ENCODE measurements around the gene AP4S1.
A peak's percentile ranks its signal among the peaks of the same experiment; 100 is the strongest.
"Not testable (repeated sequence)": the region's sequence is repeated elsewhere in the genome, so short reads cannot be mapped to it uniquely, and the experiment has no call there.

The AP4S1 gene

GRCh38 chr14:31042300-31042699, 16.9 kb downstream of the AP4S1 start:
- Mint-ChIP-seq H3K9me3 (no peaks in the 10 kb centered on the region), H3K27me3 (ENCODE audit: low read depth, poor library complexity) (no peaks in the 10 kb centered on the region), H3K36me3 (ENCODE audit: low read depth) (peaks cover 7% of the 10 kb centered on the region), H3K27ac (peak overlapping the region; percentile 81), H3K4me3 (no peak overlapping the region), H3K4me1 (no peaks in the 10 kb centered on the region)
- TF ChIP-seq CTCF (IDR thresholded peaks at IDR 0.05), result no peak
- DNase-seq, result no peak

- H3K27me3 Mint-ChIP-seq (ENCODE audit: low read depth, poor library complexity); H3K4me3 Mint-ChIP-seq; H3K4me1 Mint-ChIP-seq; H3K36me3 Mint-ChIP-seq (ENCODE audit: low read depth); H3K27ac Mint-ChIP-seq; H3K9me3 Mint-ChIP-seq; DNase-seq: not testable (repeated sequence)
These were observed 17.4 kb downstream of the AP4S1 start for GRCh38 chr14:31042893-31043292.

GRCh38 chr14:31043379-31043778, 17.9 kb downstream of the AP4S1 start:
- Mint-ChIP-seq H3K9me3 (no peaks in the 10 kb centered on the region), H3K27ac (no peak overlapping the region), H3K4me1 (no peaks in the 10 kb centered on the region), H3K27me3 (ENCODE audit: low read depth, poor library complexity) (no peaks in the 10 kb centered on the region), H3K36me3 (ENCODE audit: low read depth) (peaks cover 5% of the 10 kb centered on the region), H3K4me3 (no peak overlapping the region)
- TF ChIP-seq CTCF (IDR thresholded peaks at IDR 0.05), result no peak
- no peak for DNase-seq

- no peak overlapping the region for H3K27ac Mint-ChIP-seq
- TF ChIP-seq CTCF (IDR thresholded peaks at IDR 0.05), result no peak
- DNase-seq, result no peak
- no peaks in the 10 kb centered on the region for H3K9me3 Mint-ChIP-seq
- peaks cover 9% of the 10 kb centered on the region for H3K36me3 Mint-ChIP-seq (ENCODE audit: low read depth)
- no peak overlapping the region for H3K4me3 Mint-ChIP-seq
- no peaks in the 10 kb centered on the region for H3K4me1 Mint-ChIP-seq
- H3K27me3 Mint-ChIP-seq (ENCODE audit: low read depth, poor library complexity), result no peaks in the 10 kb centered on the region
These were observed 20.1 kb downstream of the AP4S1 start for GRCh38 chr14:31045501-31046080.

- H3K9me3 Mint-ChIP-seq, result no peaks in the 10 kb centered on the region
- peaks cover 9% of the 10 kb centered on the region for H3K36me3 Mint-ChIP-seq (ENCODE audit: low read depth)
- no peaks in the 10 kb centered on the region for H3K4me1 Mint-ChIP-seq
- TF ChIP-seq CTCF (IDR thresholded peaks at IDR 0.05), result no peak
- no peak for DNase-seq
- H3K4me3 Mint-ChIP-seq, result no peak overlapping the region
- no peak overlapping the region for H3K27ac Mint-ChIP-seq
- H3K27me3 Mint-ChIP-seq (ENCODE audit: low read depth, poor library complexity), result no peaks in the 10 kb centered on the region
These were observed 22.1 kb downstream of the AP4S1 start for GRCh38 chr14:31047503-31047902.

- H3K27ac Mint-ChIP-seq, result no peak overlapping the region
These were observed 25.6 kb downstream of the AP4S1 start for GRCh38 chr14:31051023-31051422.

More at GRCh38 chr14:31051023-31051422, 25.6 kb downstream of the AP4S1 start:
- no peak for DNase-seq
- no peaks in the 10 kb centered on the region for H3K27me3 Mint-ChIP-seq (ENCODE audit: low read depth, poor library complexity)
- H3K4me1 Mint-ChIP-seq, result no peaks in the 10 kb centered on the region
- TF ChIP-seq CTCF (IDR thresholded peaks at IDR 0.05), result no peak
- H3K4me3 Mint-ChIP-seq, result no peak overlapping the region
- no peaks in the 10 kb centered on the region for H3K9me3 Mint-ChIP-seq
- peaks cover 9% of the 10 kb centered on the region for H3K36me3 Mint-ChIP-seq (ENCODE audit: low read depth)
